COLO829 (cell line): ENCODE measurements around the gene GNPAT.

Experiments
- DNase-seq: peaks from one replicate; pipeline ENCODE4 v3.0.0; 2012; ENCODE audit warnings: low spot score

Gene GNPAT

GRCh38 chr1:231242516-231243198 lies 1.6 kb downstream of the GNPAT start:
- no peak for DNase-seq

DNA sequence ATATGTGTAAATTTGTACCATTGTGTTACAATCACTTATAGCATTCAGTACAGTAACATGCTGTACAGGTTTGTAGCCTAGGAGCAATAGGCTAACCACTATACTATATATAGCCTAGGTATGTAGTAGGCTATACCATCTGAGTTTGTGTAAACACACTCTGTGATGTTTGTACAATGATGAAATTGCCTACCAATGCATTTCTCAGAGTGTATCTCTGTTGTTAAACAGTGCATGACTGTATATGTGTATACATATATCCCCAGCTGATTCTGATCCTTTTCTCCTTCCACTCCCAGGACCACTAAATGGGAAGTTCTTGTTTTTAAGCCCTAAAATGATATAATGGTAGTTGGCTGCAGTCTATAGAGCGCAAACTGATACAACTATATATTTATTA lies 7.8 kb downstream of the GNPAT start:
- no peak for DNase-seq

- no peak for DNase-seq
These were observed 11.3 kb downstream of the GNPAT start for GRCh38 chr1:231252336-231252735.

DNA sequence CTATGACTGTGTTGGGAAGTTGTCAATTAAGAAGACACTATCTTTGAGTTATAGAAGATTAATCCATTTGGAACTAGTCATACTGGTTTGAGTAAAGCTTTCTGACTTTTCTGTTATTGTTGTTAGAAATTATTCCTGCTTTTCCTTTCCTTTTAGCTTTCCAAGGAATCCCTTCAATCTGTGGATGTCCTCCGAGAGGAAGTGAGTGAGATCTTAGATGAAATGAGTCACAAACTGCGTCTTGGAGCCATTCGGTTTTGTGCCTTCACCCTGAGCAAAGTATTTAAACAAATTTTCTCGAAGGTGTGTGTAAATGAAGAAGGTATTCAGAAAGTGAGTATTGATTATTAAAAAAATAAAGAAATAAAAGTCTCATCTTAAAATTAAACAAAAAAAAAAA lies 19.3 kb downstream of the GNPAT start:
- DNase-seq = no peak

DNA sequence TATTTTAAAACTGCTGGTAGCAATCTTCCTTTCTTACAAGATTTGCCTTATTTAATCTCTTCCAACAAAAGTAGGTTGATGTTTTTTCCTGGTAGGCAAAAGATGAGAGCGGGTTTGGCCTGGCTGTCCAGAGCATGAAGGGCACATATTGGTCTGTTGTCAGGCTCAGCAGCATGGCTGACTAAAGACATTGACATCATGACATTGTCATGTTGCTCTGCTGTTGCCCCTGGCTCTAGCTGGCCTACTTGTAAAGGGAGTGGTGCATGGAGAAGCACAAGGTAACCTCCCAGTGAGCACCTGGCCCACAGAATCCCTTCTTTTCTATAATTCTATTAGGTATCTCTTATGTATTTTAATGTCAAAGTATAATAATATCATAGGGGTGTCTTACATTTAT lies 23.6 kb downstream of the GNPAT start:
- no peak for DNase-seq

- no peak for DNase-seq
These were observed 24.4 kb downstream of the GNPAT start for GRCh38 chr1:231265379-231265778.

GRCh38 chr1:231266811-231267322 lies 25.9 kb downstream of the GNPAT start:
- DNase-seq = no peak

DNA sequence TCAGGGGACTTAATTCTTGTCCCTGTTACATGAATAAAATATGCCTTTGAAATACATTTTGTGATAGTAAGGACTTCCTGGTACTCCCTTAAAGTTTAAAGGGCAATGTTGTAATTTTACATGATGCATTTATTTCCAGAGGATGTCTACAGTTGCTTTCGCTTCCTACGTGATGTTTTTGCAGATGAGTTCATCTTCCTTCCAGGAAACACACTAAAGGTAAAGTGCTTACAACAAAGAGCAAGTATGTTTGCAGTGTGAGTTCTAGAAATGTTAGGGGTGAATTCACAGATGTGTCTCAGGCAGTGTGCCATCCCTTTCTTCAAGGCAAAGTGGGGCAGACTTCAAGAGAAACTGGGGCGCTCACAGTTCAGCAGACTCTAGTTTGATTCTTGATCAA lies 31.2 kb downstream of the GNPAT start:
- no peak for DNase-seq

DNA sequence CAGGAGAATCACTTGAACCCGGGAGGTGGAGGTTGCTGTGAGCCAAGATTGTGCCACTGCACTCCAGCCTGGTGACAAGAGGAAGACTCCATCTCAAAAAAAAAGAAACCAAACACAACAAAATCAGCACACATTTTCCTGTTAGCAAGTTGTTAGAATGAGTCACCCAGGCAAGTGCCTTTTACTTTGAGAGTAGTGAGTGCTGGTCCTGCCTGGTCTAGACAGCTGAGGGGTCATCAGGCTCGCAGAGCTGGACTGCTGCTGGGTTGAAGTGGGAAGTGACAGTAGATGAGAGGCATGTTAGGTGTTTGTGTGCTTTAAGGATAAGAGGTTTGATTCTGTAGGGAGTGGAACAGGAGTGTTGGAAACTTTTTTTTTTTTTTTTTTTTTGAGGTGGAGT lies 31.9 kb downstream of the GNPAT start:
- no peak for DNase-seq

- no peak for DNase-seq
These were observed 33.3 kb downstream of the GNPAT start for GRCh38 chr1:231274119-231274825.

DNA sequence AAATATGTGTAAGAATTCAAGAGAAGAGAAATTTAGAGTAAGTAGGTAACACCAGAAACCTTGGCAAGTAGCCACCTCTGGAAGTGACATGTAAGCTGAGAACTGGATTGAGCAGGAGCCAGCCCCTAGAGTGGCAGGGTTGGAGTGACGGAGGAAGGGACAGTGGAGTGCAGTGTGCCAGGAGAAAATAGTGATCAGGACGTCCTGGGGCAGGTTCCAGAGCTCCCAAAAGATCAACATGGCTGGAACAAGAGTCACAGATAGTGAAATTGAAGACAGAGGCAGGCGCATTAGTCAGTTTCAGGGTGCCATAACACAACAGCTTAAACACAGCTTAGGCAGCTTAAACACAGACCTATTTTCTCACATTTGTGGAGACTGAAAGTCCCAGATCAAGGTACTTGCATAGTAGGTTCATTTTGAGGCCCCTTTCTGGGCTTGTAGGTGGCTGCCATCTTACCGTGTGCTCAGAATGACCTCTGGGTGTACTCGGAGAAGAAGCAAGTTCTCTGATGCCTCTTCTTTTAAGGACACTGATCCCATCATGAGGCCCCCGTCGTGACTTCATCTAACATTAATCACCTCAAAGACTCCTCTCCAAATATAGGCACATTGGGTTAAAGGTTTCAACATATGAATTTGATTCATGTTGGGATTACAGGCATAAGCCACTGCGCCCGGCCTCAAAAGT lies 37.2 kb downstream of the GNPAT start:
- DNase-seq = no peak

- no peak for DNase-seq
These were observed 38.1 kb downstream of the GNPAT start for GRCh38 chr1:231279081-231279480.

- DNase-seq = no peak
These were observed 38.7 kb downstream of the GNPAT start for GRCh38 chr1:231279683-231280082.

- no peak for DNase-seq
These were observed 43.4 kb downstream of the GNPAT start for GRCh38 chr1:231284441-231284840.

DNA sequence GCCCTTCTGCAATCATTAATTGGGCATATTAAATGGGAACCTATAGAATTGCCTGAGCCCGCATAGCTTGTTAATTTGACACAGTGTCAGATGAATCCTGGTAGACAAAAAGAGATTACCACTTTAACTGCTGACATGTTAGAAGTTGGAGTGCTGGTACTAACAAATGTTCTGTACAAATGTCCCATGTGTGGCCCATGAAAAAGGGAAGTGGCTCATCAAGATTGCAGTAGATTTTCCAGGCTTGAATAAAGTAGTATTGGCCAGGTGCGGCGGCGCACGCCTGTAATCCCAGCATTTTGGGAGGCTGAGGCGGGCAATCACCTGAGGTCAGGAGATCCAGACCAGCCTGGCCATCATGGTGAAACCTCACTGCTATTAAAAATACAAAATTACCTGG lies 45.6 kb downstream of the GNPAT start:
- DNase-seq = no peak

DNA sequence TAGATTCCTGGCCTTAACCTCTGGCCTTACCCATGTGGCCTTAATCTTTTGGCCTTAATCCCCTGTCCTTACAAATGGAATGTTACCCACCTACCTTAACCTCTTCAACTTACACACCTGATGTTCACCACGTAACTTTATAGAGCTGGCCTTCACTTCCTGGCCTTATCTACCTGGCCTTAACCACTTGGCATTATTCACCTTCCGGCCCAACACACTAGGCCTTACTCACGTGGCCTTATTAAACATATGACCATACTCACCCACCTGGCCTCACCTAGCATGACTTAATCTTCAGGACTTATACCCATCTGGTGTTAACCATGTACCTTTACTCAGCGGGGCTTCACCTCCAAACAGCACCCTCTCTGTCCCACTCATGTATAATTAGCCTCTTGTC lies 54.9 kb downstream of the GNPAT start:
- DNase-seq = no peak

GRCh38 chr1:231301990-231302389 lies 61.0 kb downstream of the GNPAT start:
- no peak for DNase-seq

GRCh38 chr1:231310391-231310934 lies 69.5 kb downstream of the GNPAT start:
- no peak for DNase-seq

- no peak for DNase-seq
These were observed 70.9 kb downstream of the GNPAT start for GRCh38 chr1:231311720-231312431.

DNA sequence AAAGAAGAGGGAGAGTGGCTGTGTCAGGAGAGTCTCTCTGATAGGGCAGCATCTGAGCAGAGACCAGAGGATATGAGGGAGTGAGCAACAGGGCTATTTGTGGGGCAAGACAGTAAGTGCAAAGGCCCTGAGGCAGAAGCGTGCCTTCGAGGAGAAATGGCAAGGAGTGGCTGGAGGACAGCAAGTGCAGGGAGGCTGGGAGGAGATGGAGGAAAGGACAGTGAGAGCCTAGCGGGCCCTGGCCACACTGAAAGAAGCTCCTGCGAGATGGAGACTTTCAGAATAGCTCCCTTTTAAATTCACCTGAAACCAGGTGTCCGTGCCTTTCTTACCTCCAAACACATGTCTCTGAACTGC lies 71.4 kb downstream of the GNPAT start:
- DNase-seq = no peak

GRCh38 chr1:231313661-231314060 lies 72.6 kb downstream of the GNPAT start:
- DNase-seq = no peak

GRCh38 chr1:231315887-231316286 lies 74.9 kb downstream of the GNPAT start:
- DNase-seq = no peak
